ENCODE measurements around the gene GUCY2D.
"Not testable (repeated sequence)": the region's sequence is repeated elsewhere in the genome, so short reads cannot be mapped to it uniquely, and the experiment has no call there.

The GUCY2D gene

DNA sequence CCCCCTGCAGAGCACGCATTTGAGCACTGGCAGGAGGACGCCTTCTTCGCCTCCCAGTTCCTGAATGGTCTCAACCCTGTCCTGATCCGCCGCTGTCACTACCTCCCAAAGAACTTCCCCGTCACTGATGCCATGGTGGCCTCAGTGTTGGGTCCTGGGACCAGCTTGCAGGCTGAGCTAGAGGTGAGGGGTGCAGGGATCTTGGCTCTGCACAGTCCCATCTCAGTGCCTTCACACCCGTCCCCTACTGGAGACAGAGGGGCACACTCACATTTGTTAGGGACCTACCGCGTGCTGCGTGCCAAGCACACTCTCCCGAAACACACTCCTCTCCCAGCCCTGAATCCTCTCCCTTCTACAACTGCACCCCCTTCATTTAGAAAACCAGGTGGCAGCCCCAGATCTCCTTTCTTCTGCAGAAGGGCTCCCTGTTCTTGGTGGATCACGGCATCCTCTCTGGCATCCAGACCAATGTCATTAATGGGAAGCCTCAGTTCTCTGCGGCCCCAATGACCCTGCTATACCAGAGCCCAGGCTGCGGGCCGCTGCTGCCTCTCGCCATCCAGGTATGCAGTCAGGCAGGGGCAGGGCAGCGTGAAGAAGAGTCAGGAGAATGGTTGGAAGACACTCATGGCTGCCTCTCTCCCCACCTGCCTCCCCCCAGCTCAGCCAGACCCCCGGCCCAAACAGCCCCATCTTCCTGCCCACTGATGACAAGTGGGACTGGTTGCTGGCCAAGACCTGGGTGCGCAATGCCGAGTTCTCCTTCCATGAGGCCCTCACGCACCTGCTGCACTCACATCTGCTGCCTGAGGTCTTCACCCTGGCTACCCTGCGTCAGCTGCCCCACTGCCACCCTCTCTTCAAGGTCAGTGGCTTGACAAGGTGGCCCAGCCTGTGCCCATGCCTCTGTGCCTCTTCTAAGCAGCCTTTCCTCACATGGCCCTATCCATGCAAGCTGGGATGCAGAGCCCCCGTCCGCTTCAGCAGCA lies 42.7 kb downstream of the GUCY2D start:
- no peak for DNase-seq (ENCODE audit: low read depth)

DNA sequence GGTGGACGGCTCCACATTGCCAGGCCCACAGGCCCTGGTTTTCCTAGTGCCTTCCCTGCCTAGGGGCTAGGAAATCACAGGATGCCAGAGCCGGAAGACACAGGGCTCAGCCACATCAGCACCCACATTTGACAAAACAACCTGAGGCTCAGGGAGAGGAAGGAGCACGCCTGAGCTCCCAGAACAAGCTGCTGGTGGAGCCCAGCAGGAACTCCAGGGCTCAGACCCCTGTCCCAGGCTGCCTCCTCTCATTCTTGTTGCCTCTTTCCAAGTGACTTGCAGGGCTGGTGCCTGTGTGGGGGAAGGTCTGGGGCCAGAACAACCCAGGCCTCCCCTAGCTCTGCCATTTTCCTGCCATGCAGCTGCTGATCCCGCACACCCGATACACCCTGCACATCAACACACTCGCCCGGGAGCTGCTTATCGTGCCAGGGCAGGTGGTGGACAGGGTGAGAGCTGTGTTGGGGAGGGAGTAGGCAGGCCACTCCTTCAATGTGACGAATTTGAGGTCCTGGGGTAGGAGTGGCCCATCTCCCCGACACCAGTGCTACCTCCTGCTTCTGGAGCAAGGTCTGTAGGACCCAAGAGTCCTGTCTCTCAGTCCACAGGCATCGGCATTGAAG lies 44.0 kb downstream of the GUCY2D start:
- no peak for DNase-seq (ENCODE audit: low read depth)

- no peak for DNase-seq (ENCODE audit: low read depth)
Observed at GRCh38 chr17:8046929-8047768, 44.7 kb downstream of the GUCY2D start.

- DNase-seq (ENCODE audit: low read depth): no peak
Observed at GRCh38 chr17:8047769-8048110, 45.3 kb downstream of the GUCY2D start.

DNA sequence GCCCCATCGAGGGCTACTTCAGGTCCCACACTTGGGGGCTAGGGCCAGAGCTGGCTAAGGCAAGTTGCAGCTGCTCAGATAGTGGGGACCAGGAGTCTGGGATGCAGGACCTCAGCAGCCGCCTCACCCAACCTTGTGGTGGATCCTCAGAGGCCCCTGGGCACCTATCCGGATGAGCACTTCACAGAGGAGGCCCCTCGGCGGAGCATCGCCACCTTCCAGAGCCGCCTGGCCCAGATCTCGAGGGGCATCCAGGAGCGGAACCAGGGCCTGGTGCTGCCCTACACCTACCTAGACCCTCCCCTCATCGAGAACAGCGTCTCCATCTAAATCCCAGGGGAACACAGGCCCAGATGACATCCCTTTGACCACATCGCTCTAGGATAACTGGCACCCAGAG lies 45.8 kb downstream of the GUCY2D start:
- DNase-seq (ENCODE audit: low read depth): no peak

DNA sequence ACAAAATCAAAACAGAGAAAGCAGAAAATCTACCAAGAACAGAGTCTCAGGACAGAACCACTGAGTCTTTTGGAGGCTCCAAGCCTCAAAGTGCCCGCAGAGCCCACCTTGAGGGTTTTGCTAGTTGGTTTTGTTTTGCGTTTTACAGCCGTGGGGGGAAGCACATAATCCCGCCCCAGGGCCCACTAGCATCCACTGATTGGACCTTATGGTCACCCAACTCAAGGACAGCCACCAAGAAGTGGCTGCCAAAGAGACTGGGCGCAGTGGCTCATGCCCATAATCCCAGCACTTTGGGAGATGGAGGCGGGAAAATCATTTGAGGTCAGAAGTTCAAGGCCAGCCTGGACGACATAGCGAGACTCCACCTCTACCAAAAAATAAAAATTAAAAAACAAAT lies 46.3 kb downstream of the GUCY2D start:
- DNase-seq (ENCODE audit: low read depth): no peak

DNA sequence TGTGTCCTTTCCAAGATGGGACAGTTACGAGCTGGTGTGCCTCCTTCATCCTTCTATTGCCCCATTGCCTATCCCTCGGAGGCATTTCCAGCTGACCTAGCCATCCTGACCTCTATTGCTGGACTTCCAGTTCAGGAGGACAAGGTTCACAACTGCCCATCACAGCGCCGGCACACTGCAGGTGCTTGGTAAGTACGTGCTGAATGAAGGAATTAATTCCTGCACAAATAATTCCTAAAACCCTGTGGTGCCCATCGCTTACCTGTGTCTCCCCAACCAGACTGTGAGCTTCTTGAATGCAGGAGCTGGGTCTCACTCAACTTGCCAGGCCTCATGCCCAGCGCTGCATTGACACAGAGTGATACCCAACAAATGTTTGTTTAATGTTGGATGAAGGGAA lies 49.4 kb downstream of the GUCY2D start:
- no peak for DNase-seq (ENCODE audit: low read depth)

GRCh38 chr17:8052256-8053252 lies 50.1 kb downstream of the GUCY2D start:
- DNase-seq (ENCODE audit: low read depth): no peak

DNA sequence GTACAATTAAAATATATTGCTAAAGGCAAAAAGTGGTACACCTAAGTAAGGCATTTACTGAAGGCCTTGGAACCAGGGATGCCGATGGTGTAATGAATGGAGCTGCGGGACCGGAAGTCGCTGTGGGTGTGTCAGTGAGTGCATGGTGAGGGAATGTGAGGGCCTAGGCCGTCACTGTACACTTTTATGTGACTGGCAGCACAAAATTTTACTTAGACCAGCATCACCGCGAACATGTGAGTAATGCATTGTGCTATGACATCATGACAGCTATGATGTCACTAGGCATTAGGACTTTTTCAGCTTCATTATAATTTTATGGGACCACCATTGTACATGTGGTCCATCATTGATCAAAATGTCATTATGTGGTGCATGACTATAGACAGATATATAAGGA lies 51.2 kb downstream of the GUCY2D start:
- DNase-seq (ENCODE audit: low read depth): no peak

DNA sequence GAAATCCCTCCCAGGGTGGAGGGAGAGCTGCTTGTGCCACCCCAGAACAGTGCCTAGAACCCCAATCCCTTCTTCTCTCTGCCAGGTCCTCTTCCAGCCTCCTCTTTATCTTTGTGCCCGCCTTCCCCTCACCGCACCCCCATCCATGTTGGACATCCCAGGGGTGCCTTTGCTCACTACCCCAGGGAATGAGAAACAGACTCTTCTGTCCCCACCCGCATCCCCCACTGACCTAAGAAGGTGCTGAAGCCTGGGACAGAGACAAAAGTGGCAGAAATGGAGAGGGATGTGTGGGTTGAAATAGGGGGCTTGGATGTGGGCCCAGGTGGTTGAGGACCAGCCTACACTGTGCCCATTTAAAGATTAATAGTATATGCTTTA lies 53.4 kb downstream of the GUCY2D start:
- no peak for DNase-seq (ENCODE audit: low read depth)

GRCh38 chr17:8056232-8056975 lies 54.0 kb downstream of the GUCY2D start:
- no peak for DNase-seq (ENCODE audit: low read depth)

GRCh38 chr17:8056976-8057625 lies 54.7 kb downstream of the GUCY2D start:
- DNase-seq (ENCODE audit: low read depth): no peak

DNA sequence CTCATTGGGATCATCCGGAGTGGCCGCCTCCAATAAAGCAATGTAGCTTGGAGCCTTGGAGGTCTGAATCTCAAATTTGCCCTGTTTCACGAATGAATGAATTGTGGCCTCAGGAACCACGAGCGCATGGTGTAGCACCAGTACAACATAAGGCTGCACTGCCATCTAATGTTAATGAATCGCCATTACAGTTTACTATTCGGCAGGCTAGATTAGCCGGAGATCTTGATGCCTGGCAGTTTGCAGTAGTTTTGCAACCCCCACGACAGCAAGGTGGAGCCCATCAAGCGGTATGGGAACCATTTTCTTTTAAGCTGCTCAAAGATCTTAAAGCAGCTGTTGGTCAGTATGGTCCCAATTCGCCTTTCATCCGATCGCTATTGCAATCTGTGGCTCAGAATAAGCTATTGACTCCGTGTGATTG lies 55.3 kb downstream of the GUCY2D start:
- no peak for DNase-seq (ENCODE audit: low read depth)

DNA sequence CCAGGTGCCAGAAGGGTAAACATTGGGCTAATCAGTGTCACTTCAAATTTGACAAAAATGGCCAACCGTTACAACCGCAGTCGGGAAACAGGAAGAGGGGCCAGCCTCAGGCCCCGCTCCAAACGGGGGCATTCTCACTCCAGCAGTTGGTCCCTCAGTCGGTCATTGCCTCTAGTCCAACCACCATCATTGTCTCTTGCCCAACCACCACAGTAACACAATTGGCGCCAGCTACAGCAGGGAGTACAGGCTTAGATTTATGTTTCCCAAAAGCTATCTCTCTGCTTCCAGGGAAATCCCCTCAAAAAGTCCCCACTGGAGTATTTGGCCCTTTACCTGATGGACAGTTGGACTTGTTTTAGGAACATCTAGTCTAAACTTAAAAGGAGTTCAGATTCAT lies 56.7 kb downstream of the GUCY2D start:
- DNase-seq (ENCODE audit: low read depth): no peak

DNA sequence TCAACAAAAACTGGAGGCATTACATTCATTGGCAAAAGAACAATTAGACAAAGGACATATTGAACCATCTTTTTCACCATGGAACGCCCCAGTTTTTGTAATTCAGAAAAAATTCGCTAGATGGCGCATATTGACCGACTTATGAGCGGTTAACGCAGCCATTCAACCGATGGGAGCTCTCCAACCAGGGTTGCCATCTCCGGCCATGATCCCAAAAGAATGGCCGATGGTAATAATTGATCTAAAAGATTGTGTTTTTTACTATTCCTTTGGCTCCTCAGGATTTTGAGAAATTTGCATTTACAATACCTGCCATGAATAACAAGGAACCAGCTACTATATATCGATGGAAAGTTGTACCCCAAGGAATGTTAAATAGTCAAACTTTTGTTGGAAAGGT lies 57.9 kb downstream of the GUCY2D start:
- DNase-seq (ENCODE audit: low read depth): peak; percentile 28

DNA sequence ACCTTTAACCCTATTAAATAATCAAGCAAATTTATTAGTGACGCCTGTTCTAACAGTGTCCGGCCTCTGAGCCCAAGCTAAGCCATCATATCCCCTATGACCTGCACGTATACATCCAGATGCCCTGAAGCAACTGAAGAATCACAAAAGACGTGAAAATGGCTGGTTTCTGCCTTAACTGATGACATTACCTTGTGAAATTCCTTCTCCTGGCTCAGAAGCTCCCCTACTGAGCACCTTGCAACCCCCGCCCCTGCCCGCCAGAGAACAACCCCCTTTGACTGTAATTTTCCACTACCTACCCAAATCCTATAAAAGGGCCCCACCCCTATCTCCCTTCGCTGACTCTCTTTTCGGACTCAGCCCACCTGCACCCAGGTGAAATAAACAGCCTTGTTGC lies 59.4 kb downstream of the GUCY2D start:
- not testable (repeated sequence) for DNase-seq (ENCODE audit: low read depth)

DNA sequence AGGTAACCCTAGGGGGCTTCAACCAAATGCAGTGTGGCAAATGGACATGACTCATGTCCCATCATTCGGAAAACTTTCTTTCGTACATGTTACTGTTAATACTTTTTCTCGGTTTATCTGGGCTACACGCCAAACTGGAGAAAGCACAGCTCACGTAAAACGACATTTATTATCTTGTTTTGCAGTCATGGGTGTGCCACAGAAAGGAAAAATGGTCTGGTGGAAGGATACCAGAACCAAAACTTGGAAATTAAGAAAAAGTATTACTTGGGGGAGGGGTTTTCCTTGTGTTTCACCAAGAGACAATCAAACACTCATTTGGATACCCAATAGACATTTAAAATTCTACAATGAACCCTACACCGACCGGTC lies 60.0 kb downstream of the GUCY2D start:
- no peak for DNase-seq (ENCODE audit: low read depth)

- DNase-seq (ENCODE audit: low read depth): no peak
Observed at GRCh38 chr17:8062807-8063483, 60.5 kb downstream of the GUCY2D start.

DNA sequence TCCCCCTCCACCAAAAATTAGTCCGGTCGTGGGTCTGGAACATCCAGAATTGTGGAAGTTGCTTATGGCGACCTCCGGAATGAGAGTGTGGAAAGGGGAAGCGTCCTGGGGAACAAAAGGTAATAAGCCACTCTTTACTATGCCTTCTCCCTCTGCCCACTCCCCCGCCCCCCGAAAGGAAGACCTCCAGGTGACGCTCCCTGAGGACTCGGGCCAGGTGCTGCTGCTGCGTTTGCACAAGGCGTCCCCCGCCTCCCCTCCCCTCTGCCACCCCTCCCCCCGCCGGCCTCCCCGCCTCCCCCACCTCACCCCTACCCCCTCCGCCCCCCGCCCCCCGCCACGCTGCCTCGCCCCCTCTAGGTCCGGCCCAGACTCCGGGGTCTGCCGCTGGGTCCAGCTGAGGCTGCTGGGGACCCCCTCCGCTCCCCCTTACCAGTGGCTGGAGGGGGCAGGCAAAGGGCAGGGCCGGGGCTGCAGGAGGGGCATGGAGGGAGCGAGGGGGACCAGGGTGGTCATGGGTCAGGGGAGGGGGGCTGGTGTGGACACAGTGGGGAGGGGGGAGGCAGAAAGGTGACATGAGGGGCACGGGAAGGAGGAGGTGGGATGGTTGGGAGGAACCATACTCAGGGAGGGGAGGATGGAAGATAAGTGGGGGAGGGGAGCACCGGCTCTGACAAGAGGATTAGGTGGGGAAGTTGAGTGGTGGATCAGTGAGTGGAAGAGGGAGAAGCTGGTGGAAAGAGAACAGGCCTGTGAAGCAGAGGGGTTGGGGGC lies 61.5 kb downstream of the GUCY2D start:
- DNase-seq (ENCODE audit: low read depth): no peak
